Endothelial cell of umbilical vein (primary cell): ENCODE measurements around the gene GJB5. TPM values are rescaled to one million over a fixed set of nuclear protein-coding genes. Genes with fewer than 3 reads are reported as not detected.

Experiments
- BruUV-seq: library from RNA; stranded (reverse); fragments of 400-500 nt; replicated peaks from 2 replicates; lab custom pipeline; 2021; lab: Mats Ljungman, UMichigan
- CTCF ChIA-PET: fragments of 300-600, 350-600 bp; sonication (Branson Sonifier 250); formaldehyde crosslinking; loops from one replicate; lab custom pipeline; 2021; ENCODE audit warnings: antibody characterized with exemption, inconsistent platforms; lab: Charles Lee
- POLR2A ChIA-PET: fragments of 300-600, 350-600 bp; sonication (Branson Sonifier 250); formaldehyde crosslinking; loops from one replicate; lab custom pipeline; 2021; ENCODE audit warnings: antibody characterized with exemption, inconsistent platforms; lab: Charles Lee
- DNase-seq: peaks from one replicate; pipeline ENCODE4 v3.0.0-alpha.2; 2011; ENCODE audit warnings: low read depth, low spot score
- FAIRE-seq: peaks from 2 replicates; lab custom pipeline; 2011; peaks lifted over from hg19 to GRCh38; lab: Jason Lieb, UNC
- H2AFZ ChIP-seq: 2 replicates; pipeline ENCODE4 v1.6.0; 2012; ENCODE audit warnings: low read depth, low read length, control low read depth, inconsistent platforms
- H3K27ac ChIP-seq: 2 replicates; pipeline ENCODE4 v1.5.1; 2011; ENCODE audit warnings: low read depth, mild to moderate bottlenecking, control low read depth, low read length, moderate library complexity; ENCODE audit not compliant: insufficient read depth
- H3K27me3 ChIP-seq, 2 experiments: 2 replicates each; pipeline versions ENCODE4 v1.6.0 to v1.6.1; 2011; ENCODE audit warnings: low read length in 2 of 2, mixed read lengths in 1 of 2; ENCODE audit not compliant: control insufficient read depth in 2 of 2, insufficient read depth in 2 of 2
- H3K36me3 ChIP-seq, 2 experiments: 2 replicates in 1 of 2; 3 replicates in 1 of 2; pipeline ENCODE4 v1.5.1; 2011; ENCODE audit warnings: low read length in 2 of 2, mild to moderate bottlenecking in 1 of 2, moderate library complexity in 1 of 2; ENCODE audit not compliant: control insufficient read depth in 2 of 2, insufficient read depth in 2 of 2; ENCODE audit errors: extremely low read depth in 1 of 2
- H3K4me1 ChIP-seq: 3 replicates; pipeline ENCODE4 v1.5.1; 2011; ENCODE audit warnings: mild to moderate bottlenecking, low read length; ENCODE audit not compliant: control insufficient read depth, insufficient read depth; ENCODE audit errors: extremely low read depth
- H3K4me2 ChIP-seq: 2 replicates; pipeline ENCODE4 v1.6.1; 2011; ENCODE audit warnings: low read length, control low read depth, mixed read lengths; ENCODE audit not compliant: insufficient read depth
- H3K4me3 ChIP-seq, 3 experiments: fragments of 200-600 bp in 1 of 3; sonication (generic), shearing (Covaris generic) in 1 of 3; replicated peaks in 1 of 3; 2 replicates each; pipeline ENCODE4 v1.5.1; 2011 to 2016; ENCODE audit warnings: control low read depth in 3 of 3, low read length in 3 of 3, mild to moderate bottlenecking in 2 of 3, inconsistent platforms in 1 of 3, low read depth in 1 of 3, moderate library complexity in 1 of 3; ENCODE audit not compliant: insufficient read depth in 1 of 3
- H3K79me2 ChIP-seq: 2 replicates; pipeline ENCODE4 v1.6.0; 2012; ENCODE audit warnings: low read length, inconsistent platforms; ENCODE audit not compliant: control insufficient read depth, insufficient read depth
- H3K9ac ChIP-seq: replicated peaks from 2 replicates; pipeline ENCODE3; 2011; ENCODE audit warnings: low read length, control low read depth; ENCODE audit not compliant: insufficient read depth; ENCODE audit errors: extremely low read depth
- H3K9me1 ChIP-seq: replicated peaks from 3 replicates; pipeline ENCODE4 v1.6.0; 2011; ENCODE audit warnings: mild to moderate bottlenecking, low read length; ENCODE audit not compliant: control insufficient read depth, insufficient read depth; ENCODE audit errors: extremely low read depth
- H3K9me3 ChIP-seq: replicated peaks from 2 replicates; pipeline ENCODE4 v1.5.1; 2012; ENCODE audit warnings: low read length, inconsistent platforms; ENCODE audit not compliant: control insufficient read depth, insufficient read depth
- H4K20me1 ChIP-seq: replicated peaks from 2 replicates; pipeline ENCODE3; 2011; ENCODE audit warnings: mild to moderate bottlenecking, low read length; ENCODE audit not compliant: control insufficient read depth, insufficient read depth; ENCODE audit errors: extremely low read depth
- CTCF ChIP-seq, 2 donors: IDR thresholded peaks; 1 replicate in 1 of 2; 2 replicates in 1 of 2; pipeline ENCODE4 v1.5.1; 2011; ENCODE audit warnings: low read length in 2 of 2, mild to moderate bottlenecking in 2 of 2, moderate library complexity in 2 of 2, control low read depth in 1 of 2, inconsistent platforms in 1 of 2, low read depth in 1 of 2; ENCODE audit not compliant: insufficient read depth in 1 of 2; ENCODE audit errors: extremely low read depth in 1 of 2
- EZH2 ChIP-seq: IDR thresholded peaks from 2 replicates; pipeline ENCODE4 v1.6.1; 2012; ENCODE audit warnings: borderline replicate concordance, low read depth, mild to moderate bottlenecking, moderate library complexity, low read length, inconsistent platforms; ENCODE audit not compliant: severe bottlenecking
- FOS ChIP-seq: IDR thresholded peaks from 2 replicates; pipeline ENCODE4 v1.6.1; 2011; ENCODE audit warnings: mild to moderate bottlenecking, low read length, moderate library complexity, borderline replicate concordance; ENCODE audit not compliant: insufficient read depth
- GATA2 ChIP-seq: IDR thresholded peaks from 2 replicates; pipeline ENCODE4 v1.7.0; 2011; ENCODE audit warnings: low read depth, mild to moderate bottlenecking, moderate library complexity, mixed read lengths, low read length; ENCODE audit not compliant: insufficient read length, insufficient read depth
- JUN ChIP-seq: IDR thresholded peaks from 2 replicates; pipeline ENCODE4 v1.6.1; 2011; ENCODE audit warnings: borderline replicate concordance, low read depth; ENCODE audit not compliant: insufficient read length, insufficient read depth
- MAX ChIP-seq: IDR thresholded peaks from 2 replicates; pipeline ENCODE4 v1.6.1; 2011; ENCODE audit not compliant: insufficient read depth, insufficient read length
- MYC ChIP-seq: IDR thresholded peaks from one replicate; pipeline ENCODE4 v1.6.1; 2011; ENCODE audit warnings: mild to moderate bottlenecking, low read depth, low read length
- POLR2A ChIP-seq: IDR thresholded peaks from 2 replicates; pipeline ENCODE4 v1.6.1; 2012; ENCODE audit warnings: low read depth, mild to moderate bottlenecking, control low read depth, low read length
- POLR2AphosphoS5 ChIP-seq: IDR thresholded peaks from 2 replicates; pipeline ENCODE4 v1.6.1; 2012; ENCODE audit warnings: low read depth, mild to moderate bottlenecking, control low read depth, low read length, moderate library complexity; ENCODE audit not compliant: insufficient read depth
- dilution Hi-C: fragments of 300-500 bp; cut with MboI; formaldehyde crosslinking; loops from one replicate; pipeline ENCODE4 v1.15.0; 2019; ENCODE audit warnings: low sequenced_read_pairs; ENCODE audit not compliant: extremely low pct_ligation_motif_present
- intact Hi-C: fragments of 100-400 bp; cut with micrococcal nuclease; formaldehyde crosslinking; loops from one replicate; pipeline ENCODE4 v1.10.0; 2022
- polyA plus RNA-seq, 4 experiments: library from polyadenylated mRNA; depleted of rRNA in 3 of 4; stranded (reverse) in 3 of 4; unstranded in 1 of 4; fragments of >200 nt; gene quantifications; 2 replicates each; pipeline versions ENCODE4 v1.2.1 to v1.2.3, GENCODE V29; 2011 to 2012; ENCODE audit warnings: missing spikeins in 1 of 4
- total RNA-seq: library from RNA; stranded (reverse); gene quantifications from 2 replicates; pipeline ENCODE4 v1.2.3, GENCODE V29; 2021

Gene GJB5
- total and polyA plus RNA-seq, 2 donors (not counting 3 experiments of a cell fraction or from before 2014, with no cell fraction given), result not detected

DNA sequence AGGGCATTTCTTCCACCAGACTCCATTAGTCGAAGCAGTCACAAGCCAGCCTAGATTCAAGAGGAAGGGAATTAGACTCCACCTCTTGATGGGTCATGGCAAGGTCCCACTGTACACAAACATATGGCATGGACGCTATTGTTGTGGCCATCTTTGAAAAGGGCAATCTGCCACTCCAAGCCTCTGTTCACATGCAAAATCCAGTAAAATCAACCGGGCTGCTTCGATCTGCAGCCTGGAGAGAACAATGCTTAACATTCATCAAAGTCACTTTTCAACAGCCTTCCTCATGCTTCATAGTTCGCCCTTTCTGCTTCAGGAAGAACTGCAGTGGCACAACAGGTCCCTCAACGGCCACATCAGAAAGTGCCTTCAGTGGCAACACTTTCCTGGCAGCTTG, 28.0 kb upstream of the GJB5 start:
- H3K9ac ChIP-seq, result no peak overlapping the region
- BruUV-seq, result no TSS peak
- TF ChIP-seq GATA2 (no peak), JUN (no peak), MAX (no peak), POLR2A (no peak), CTCF (IDR thresholded peaks at IDR 0.05; ENCODE audit: extremely low read depth in 1 of 2, insufficient read depth in 1 of 2, low read depth in 1 of 2, low read length in 2 of 2) (no peak), FOS (no peak), MYC (no peak), POLR2AphosphoS5 (no peak), EZH2 (no peak)
- dilution Hi-C loops (no loop called here), intact Hi-C loops (no loop called here)
- no peak overlapping the region for H3K4me3 ChIP-seq
- ChIA-PET POLR2A (no interaction called here), CTCF (no interaction called here)
- no peak overlapping the region for H3K27ac ChIP-seq
- no peak overlapping the region for H3K4me2 ChIP-seq
- H2AFZ ChIP-seq, result no peak overlapping the region
- no peaks in the 10 kb centered on the region for H3K79me2 ChIP-seq
- no peaks in the 10 kb centered on the region for H3K9me1 ChIP-seq
- no peaks in the 10 kb centered on the region for H3K4me1 ChIP-seq
- no peaks in the 10 kb centered on the region for H3K27me3 ChIP-seq
- FAIRE-seq (no peak), DNase-seq (no peak)
- no peaks in the 10 kb centered on the region for H3K36me3 ChIP-seq
- H3K9me3 ChIP-seq, result no peaks in the 10 kb centered on the region
- no peaks in the 10 kb centered on the region for H4K20me1 ChIP-seq
